Activated naive CD4-positive, alpha-beta T cell treated with anti-CD3 and anti-CD28 coated beads, Interleukin-2, amount 50 U/mL, for 16 hours (primary cell): ENCODE measurements around the gene IGF1R.
"Not testable (repeated sequence)": the region's sequence is repeated elsewhere in the genome, so short reads cannot be mapped to it uniquely, and the experiment has no call there.

ENCODE experiments used
- DNase-seq: peaks from one replicate; pipeline ENCODE4 v3.0.0-alpha.2; 2020

Gene IGF1R

GRCh38 chr15:98951004-98951403 is 302.7 kb downstream of the IGF1R start:
- no peak for DNase-seq

GRCh38 chr15:98951493-98952320 is 303.4 kb downstream of the IGF1R start:
- DNase-seq = no peak

DNA sequence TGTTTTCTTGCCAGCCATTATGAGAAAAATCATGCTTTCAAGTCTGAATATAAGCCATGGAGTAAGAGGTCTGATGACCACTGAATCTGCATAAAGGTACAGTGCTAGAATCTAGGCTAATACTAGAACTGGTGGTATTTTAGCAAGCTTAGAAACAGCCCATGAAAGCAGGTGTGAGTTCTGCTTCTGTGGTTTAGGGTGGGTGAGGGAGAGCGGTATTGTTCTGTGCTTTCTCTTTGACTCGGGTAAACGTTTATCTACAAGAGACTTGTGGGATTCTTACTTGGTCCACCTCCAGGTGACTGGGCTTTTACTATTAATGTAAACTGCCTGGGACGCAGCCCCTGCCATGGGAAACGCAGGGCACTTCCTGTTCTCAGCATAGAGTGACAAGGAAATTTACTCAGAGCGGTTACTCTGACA is 304.1 kb downstream of the IGF1R start:
- no peak for DNase-seq

GRCh38 chr15:98953000-98953787 is 304.9 kb downstream of the IGF1R start:
- no peak for DNase-seq

- DNase-seq = no peak
These were observed 305.6 kb downstream of the IGF1R start for GRCh38 chr15:98953968-98954367.

DNA sequence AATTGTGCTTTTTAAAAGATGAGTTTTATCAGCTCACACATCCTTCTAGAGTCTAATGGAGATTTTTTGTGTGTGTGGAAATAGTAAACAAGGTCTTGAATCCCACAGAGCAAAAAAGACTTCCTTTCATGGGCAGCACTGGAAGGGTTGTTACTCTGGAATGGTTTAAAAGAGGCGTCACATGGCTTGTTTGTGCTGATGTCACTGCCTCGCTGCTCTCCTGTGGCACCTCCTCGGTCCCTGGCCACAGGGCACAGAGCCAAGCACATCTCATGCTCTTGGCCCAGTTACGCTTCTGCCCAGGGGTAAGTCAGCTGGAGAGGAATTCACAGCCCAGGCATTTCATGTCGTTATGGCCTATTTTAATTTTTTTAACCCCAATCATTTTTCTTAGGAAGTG is 306.1 kb downstream of the IGF1R start:
- DNase-seq = no peak

DNA sequence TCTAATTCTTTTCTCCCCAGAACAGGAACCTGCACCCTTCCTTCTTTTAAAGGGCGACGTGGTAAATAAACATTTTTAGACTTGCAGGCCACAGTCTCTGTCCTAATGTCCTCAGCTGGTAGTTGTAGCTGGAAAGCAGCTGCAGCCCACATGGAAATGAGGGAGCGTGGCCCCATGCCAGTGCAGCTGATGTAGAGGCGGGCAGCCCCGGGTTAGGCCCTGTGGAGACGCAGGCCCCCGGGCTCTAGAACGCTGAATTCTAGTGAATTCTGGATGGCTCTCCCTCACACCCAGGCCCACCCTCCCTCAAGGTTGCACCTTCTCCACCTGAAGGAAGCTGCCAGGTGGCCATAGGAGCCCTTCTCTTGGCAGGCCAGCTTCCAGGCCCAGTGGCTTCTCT is 307.0 kb downstream of the IGF1R start:
- no peak for DNase-seq

- DNase-seq = no peak
These were observed 307.8 kb downstream of the IGF1R start for GRCh38 chr15:98955961-98956723.

- no peak for DNase-seq
These were observed 308.6 kb downstream of the IGF1R start for GRCh38 chr15:98956796-98957553.

DNA sequence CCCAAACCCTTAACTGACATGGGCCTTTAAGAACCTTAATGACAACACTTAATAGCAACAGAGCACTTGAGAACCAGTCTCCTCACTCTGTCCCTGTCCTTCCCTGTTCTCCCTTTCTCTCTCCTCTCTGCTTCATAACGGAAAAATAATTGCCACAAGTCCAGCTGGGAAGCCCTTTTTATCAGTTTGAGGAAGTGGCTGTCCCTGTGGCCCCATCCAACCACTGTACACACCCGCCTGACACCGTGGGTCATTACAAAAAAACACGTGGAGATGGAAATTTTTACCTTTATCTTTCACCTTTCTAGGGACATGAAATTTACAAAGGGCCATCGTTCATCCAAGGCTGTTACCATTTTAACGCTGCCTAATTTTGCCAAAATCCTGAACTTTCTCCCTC is 309.3 kb downstream of the IGF1R start:
- no peak for DNase-seq

- DNase-seq = no peak
These were observed 309.7 kb downstream of the IGF1R start for GRCh38 chr15:98958076-98958475.

DNA sequence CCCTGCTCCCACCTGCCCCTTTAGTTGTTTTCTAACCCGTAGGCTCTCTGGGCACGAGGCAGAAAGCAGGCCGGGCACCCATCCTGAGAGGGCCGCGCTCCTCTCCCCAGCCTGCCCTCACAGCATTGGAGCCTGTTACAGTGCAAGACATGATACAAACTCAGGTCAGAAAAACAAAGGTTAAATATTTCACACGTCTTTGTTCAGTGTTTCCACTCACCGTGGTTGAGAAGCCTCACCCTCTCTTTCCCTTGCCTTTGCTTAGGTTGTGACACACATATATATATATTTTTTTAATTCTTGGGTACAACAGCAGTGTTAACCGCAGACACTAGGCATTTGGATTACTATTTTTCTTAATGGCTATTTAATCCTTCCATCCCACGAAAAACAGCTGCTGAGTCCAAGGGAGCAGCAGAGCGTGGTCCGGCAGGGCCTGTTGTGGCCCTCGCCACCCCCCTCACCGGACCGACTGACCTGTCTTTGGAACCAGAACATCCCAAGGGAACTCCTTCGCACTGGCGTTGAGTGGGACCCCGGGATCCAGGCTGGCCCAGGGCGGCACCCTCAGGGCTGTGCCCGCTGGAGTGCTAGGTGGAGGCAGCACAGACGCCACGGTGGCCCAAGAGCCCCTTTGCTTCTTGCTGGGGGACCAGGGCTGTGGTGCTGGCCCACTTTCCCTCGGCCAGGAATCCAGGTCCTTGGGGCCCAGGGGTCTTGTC is 310.7 kb downstream of the IGF1R start:
- DNase-seq = no peak

DNA sequence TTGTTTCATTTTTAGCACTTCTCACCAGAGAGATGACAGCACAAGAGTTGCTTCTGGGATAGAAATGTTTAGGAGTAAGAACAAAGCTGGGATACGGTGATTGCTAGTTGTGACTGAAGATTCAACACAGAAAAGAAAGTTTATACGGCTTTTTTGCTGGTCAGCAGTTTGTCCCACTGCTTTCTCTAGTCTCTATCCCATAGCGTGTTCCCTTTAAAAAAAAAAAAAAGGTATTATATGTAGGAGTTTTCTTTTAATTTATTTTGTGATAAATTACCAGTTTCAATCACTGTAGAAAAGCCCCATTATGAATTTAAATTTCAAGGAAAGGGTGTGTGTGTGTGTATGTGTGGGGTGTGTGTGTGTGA is 311.3 kb downstream of the IGF1R start:
- DNase-seq = no peak

DNA sequence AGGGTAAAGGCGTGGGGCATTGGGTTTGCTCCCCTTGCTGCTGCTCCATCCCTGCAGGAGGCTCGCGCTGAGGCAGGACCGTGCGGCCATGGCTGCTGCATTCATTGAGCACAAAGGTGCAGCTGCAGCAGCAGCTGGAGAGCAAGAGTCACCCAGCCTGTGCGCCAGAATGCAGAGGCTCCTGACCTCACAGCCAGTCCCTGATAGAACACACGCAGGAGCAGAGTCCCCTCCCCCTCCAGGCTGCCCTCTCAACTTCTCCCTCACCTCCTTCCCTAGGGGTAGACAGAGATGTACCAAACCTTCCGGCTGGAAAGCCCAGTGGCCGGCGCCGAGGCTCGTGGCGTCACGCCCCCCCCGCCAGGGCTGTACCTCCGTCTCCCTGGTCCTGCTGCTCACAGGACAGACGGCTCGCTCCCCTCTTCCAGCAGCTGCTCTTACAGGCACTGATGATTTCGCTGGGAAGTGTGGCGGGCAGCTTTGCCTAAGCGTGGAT is 312.3 kb downstream of the IGF1R start:
- DNase-seq = no peak

- no peak for DNase-seq
These were observed 315.1 kb downstream of the IGF1R start for GRCh38 chr15:98963444-98963843.

GRCh38 chr15:98964466-98965133 is 316.3 kb downstream of the IGF1R start:
- DNase-seq = no peak

DNA sequence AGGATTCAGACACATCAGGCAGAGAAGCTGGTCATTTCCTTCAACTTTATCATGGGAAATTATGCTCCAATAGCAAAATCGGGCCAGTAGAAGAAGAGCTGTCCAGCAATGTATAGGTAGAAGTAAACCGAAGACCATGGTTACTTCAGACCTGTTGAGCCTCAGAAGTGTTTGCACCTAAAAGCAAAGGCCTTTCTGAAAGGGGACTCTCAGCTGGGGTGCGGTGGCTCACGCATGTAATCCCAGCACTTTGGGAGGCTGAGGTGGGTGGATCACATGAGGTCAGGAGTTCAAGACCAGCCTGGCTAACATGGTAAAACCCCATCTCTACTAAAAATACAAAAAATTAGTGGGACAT is 316.8 kb downstream of the IGF1R start:
- DNase-seq = not testable (repeated sequence)

- no peak for DNase-seq
These were observed 317.3 kb downstream of the IGF1R start for GRCh38 chr15:98965597-98965996.

GRCh38 chr15:98966091-98966787 is 317.9 kb downstream of the IGF1R start:
- DNase-seq = no peak

- DNase-seq = no peak
These were observed 318.8 kb downstream of the IGF1R start for GRCh38 chr15:98967096-98967495.

GRCh38 chr15:98967916-98968315 is 319.6 kb downstream of the IGF1R start:
- no peak for DNase-seq
